H1 (cell line): ENCODE results near the gene SEC61B. TPM values are rescaled to one million over a fixed set of nuclear protein-coding genes. Genes with fewer than 3 reads are reported as not detected.

ENCODE experiments used
- BACH1 ChIP-seq: IDR thresholded peaks from 2 replicates; pipeline ENCODE4 v1.6.1; 2012; ENCODE audit warnings: low read length, improper control_type of control experiment
- CHD1 ChIP-seq: IDR thresholded peaks from 2 replicates; pipeline ENCODE4 v1.6.1; 2012; ENCODE audit warnings: low read depth, low read length, improper control_type of control experiment
- EGR1 ChIP-seq: IDR thresholded peaks from 2 replicates; pipeline ENCODE4 v1.6.1; 2011; ENCODE audit warnings: low read depth, low read length, borderline replicate concordance
- EP300 ChIP-seq, 2 experiments: IDR thresholded peaks; 1 replicate in 1 of 2; 2 replicates in 1 of 2; pipeline ENCODE4 v1.6.1; 2011 to 2012; ENCODE audit warnings: low read depth in 2 of 2, low read length in 2 of 2, mild to moderate bottlenecking in 2 of 2, borderline replicate concordance in 1 of 2, inconsistent platforms in 1 of 2, moderate library complexity in 1 of 2
- RNF2 ChIP-seq: fragments of 200-900, 300-1000 bp; sonication (generic); IDR thresholded peaks from 2 replicates; pipeline ENCODE4 v1.7.1; 2016; ENCODE audit warnings: borderline replicate concordance, low read depth, mild to moderate bottlenecking, antibody characterized with exemption, low read length; ENCODE audit not compliant: poor library complexity, severe bottlenecking; ENCODE audit errors: missing control alignments
- SAP30 ChIP-seq: fragments of 300-600 bp; sonication (generic); IDR thresholded peaks from 2 replicates; pipeline ENCODE4 v1.7.1; 2012; ENCODE audit warnings: low read length, moderate library complexity, mild to moderate bottlenecking, inconsistent platforms; ENCODE audit not compliant: insufficient read depth, insufficient replicate concordance
- ZNF274 ChIP-seq: IDR thresholded peaks from 2 replicates; pipeline ENCODE4 v1.7.0; 2012; ENCODE audit warnings: low read length, borderline replicate concordance; ENCODE audit errors: extremely low read depth
- polyA plus RNA-seq, 7 experiments: library from polyadenylated mRNA; depleted of rRNA in 3 of 7; stranded (reverse) in 5 of 7; unstranded in 2 of 7; fragments of >200 nt in 5 of 7; fragments of 200-250 nt in 2 of 7; gene quantifications; 1 replicate in 5 of 7; 2 replicates in 1 of 7; 4 replicates in 1 of 7; pipeline versions ENCODE4 v1.2.1 to v1.2.3, GENCODE V29; 2011 to 2013; ENCODE audit warnings: missing spikeins in 2 of 7, mixed read lengths in 2 of 7
- total RNA-seq: library from RNA; stranded (reverse); fragmentation: NEBNext Ultra II Directional; extraction: Animal tissue kit (Norgen Biotek cat#: 25700); gene quantifications from 2 replicates; pipeline ENCODE4 v1.2.1, GENCODE V29; 2021

SEC61B gene
- total and polyA plus RNA-seq, 2 of the 8 experiments (the other 6 are each of a cell fraction or from before 2014, with no cell fraction given): 155 to 379 TPM

DNA sequence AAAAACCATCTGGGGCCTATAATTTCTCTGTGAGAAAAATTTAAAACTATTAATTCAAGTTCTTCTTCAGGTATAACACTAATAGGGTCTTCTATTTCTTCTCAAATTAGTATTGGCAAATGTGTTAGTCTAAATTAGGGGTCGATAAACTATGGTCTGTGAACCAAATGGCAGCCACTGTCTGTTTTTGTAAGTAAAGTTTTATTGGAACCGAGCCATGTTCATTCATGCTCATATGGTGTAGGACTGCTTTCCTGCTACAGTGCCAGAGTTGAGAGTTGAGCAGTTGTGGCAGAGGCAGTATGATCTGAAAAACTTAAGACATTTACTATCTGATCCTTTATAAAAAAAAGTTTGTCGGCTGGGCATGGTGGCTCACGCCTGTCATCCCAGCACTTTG, 29.1 kb downstream of the SEC61B start (continued):
- no peak for TF ChIP-seq BACH1
- TF ChIP-seq RNF2: no peak
- TF ChIP-seq EGR1: no peak
- TF ChIP-seq SAP30: no peak
- TF ChIP-seq CHD1: no peak
- TF ChIP-seq ZNF274: no peak
- TF ChIP-seq EP300 (IDR thresholded peaks at IDR 0.05; ENCODE audit: borderline replicate concordance in 1 of 2, low read depth in 2 of 2, low read length in 2 of 2): no peak
